ENCODE results near the gene TDRD6.
A peak's percentile ranks its signal among the peaks of the same experiment; 100 is the strongest.
"Not testable (repeated sequence)": the region's sequence is repeated elsewhere in the genome, so short reads cannot be mapped to it uniquely, and the experiment has no call there.

Gene TDRD6

DNA sequence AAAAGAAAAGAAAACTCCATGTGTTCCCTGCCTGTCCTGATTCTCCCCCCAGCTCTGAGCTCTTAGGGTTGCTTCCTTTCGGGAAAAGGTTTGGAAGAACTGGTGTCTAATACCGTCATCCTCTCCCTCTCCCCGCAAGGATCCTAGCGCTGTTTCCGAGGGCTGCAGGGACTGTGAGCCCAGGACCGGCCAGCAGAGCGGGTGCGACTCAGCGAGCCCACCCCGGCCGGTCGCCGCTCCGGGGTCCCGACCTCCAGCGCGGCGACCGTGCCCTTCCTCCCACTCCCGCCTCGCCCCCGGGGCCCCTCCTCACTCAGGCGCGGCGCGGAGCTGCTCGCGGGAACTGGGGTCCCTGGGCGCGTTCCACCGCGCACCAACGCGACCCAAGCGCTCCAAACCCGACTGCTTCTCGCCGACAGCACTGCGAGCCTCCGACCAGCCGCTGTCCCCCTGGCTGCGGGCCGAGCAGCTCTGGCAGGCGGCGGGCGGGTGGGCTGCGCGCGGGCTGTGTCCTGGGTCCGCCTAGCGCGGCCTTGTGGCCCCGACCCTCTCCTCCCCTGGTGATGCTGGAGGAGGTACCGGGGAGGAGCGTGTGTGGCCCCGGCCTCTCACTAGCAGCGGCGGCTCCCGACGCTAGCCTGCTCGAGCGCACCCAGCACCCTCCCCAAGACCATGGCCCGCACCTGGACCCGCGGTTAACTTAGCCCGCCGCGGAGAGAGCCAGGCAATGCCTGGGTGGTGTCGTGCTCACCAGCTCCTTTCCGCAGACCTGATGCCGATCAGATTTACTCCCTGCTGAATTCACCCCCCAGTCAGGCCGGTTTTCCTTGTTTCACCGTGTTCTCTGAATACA is 47.4 kb downstream of the TDRD6 start, which contains the start of gene PLA2G7:
Gene PLA2G7, minus strand, starts transcription at position 509 of the 853 bp plus-strand sequence. CDS start 12,484 bp downstream, outside the sequence.
- Histone ChIP-seq H3K27me3 (ENCODE audit: control insufficient read depth, insufficient read depth, low read length) (peaks cover 4% of the 10 kb centered on the region), H3K36me3 (ENCODE audit: control insufficient read depth, insufficient read depth, low read length) (no peaks in the 10 kb centered on the region), H3K4me3 (ENCODE audit: low read length) (peak within 1 kb of the TSS; percentile 67), H3K27ac (ENCODE audit: low read depth, low read length) (no peak within 1 kb of the TSS), H3K9ac (ENCODE audit: low read length) (no peak within 1 kb of the TSS), H3K4me1 (ENCODE audit: control insufficient read depth, insufficient read depth, low read length) (no peaks in the 10 kb centered on the region)

DNA sequence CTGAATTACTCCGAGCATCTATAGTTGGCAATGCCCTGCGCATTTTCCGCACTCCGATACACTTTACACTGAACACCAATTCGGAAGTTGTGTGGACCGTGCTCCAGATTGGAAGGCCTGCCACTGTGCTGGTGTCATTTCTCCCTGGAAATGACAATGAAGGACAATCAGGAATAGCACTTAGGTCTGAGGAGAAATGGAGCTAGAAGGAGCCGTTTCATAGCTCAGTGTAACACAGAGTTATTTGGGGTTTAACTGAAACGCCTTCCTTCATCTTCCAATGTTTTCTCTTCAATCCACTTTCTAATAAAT is 48.0 kb downstream of the TDRD6 start:
- peak overlapping the region; percentile 67 for H3K4me3 ChIP-seq (ENCODE audit: low read length)
- peaks cover 4% of the 10 kb centered on the region for H3K27me3 ChIP-seq (ENCODE audit: control insufficient read depth, insufficient read depth, low read length)
- H3K36me3 ChIP-seq (ENCODE audit: control insufficient read depth, insufficient read depth, low read length): no peaks in the 10 kb centered on the region
- H3K9ac ChIP-seq (ENCODE audit: low read length): no peak overlapping the region
- H3K4me1 ChIP-seq (ENCODE audit: control insufficient read depth, insufficient read depth, low read length): no peaks in the 10 kb centered on the region
- H3K27ac ChIP-seq (ENCODE audit: low read depth, low read length): no peak overlapping the region

DNA sequence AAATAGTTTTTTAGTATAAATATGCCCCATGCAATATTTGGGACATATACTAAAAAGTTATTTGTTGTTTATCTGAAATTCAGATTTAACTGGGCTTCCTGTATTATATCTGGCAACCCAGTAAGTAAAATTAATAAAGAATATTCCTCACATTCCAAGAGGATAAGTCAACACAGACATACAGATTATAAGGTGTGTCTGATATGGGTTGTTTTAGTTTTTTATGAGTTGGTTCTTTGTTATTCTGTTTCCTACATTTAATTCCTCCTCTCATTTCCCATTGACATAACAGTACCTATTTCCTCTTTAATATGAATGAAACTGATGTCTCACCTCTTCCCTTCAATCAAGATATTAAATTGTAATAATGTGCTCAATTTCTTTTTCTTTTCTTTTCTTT is 49.2 kb downstream of the TDRD6 start:
- no peak overlapping the region for H3K9ac ChIP-seq (ENCODE audit: low read length)
- no peak overlapping the region for H3K4me3 ChIP-seq (ENCODE audit: low read length)
- no peaks in the 10 kb centered on the region for H3K36me3 ChIP-seq (ENCODE audit: control insufficient read depth, insufficient read depth, low read length)
- peaks cover 4% of the 10 kb centered on the region for H3K27me3 ChIP-seq (ENCODE audit: control insufficient read depth, insufficient read depth, low read length)
- no peaks in the 10 kb centered on the region for H3K4me1 ChIP-seq (ENCODE audit: control insufficient read depth, insufficient read depth, low read length)
- no peak overlapping the region for H3K27ac ChIP-seq (ENCODE audit: low read depth, low read length)

DNA sequence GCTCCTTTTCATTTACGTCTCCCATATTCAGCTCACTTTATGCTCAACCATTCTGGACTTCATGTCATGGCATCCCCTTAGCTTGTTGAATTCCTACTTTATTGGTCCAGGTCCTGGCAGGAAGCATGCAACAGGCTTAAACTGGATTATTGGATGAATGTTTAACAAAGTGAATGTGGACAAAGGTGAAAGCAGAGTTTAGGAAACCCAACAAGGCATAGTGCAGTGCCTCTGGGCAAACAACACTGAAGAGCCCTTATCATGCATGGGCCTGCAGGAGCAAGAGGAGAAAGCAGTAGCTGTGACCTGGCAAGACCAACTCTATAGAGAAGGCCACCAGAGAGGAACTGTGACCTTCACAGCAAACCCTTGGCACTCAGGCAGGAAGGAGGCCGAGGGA is 53.8 kb downstream of the TDRD6 start:
- no peak overlapping the region for H3K9ac ChIP-seq (ENCODE audit: low read length)
- no peaks in the 10 kb centered on the region for H3K36me3 ChIP-seq (ENCODE audit: control insufficient read depth, insufficient read depth, low read length)
- no peaks in the 10 kb centered on the region for H3K27me3 ChIP-seq (ENCODE audit: control insufficient read depth, insufficient read depth, low read length)
- H3K4me3 ChIP-seq (ENCODE audit: low read length): no peak overlapping the region
- no peaks in the 10 kb centered on the region for H3K4me1 ChIP-seq (ENCODE audit: control insufficient read depth, insufficient read depth, low read length)
- H3K27ac ChIP-seq (ENCODE audit: low read depth, low read length): no peak overlapping the region

DNA sequence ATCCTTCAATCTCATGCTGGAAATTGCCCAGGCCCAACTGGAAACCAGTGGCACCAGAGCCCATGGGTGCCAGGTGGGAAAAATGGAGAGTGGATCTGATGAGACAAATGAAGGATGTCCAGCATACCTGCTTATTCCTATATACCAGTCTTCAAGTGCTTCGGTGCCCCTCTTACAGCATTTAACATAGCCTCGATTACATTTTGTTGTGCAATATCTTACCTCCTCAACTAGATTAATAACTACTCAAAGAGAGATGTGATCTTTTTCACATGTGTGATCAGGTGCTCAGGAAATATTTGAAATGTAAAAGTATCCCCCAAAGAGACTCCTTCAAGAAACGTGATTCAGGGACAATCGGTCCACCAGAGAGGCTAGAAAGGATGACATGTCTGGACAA is 54.2 kb downstream of the TDRD6 start:
- Histone ChIP-seq H3K27me3 (ENCODE audit: control insufficient read depth, insufficient read depth, low read length) (no peaks in the 10 kb centered on the region), H3K4me1 (ENCODE audit: control insufficient read depth, insufficient read depth, low read length) (no peaks in the 10 kb centered on the region), H3K36me3 (ENCODE audit: control insufficient read depth, insufficient read depth, low read length) (no peaks in the 10 kb centered on the region), H3K9ac (ENCODE audit: low read length) (no peak overlapping the region), H3K27ac (ENCODE audit: low read depth, low read length) (no peak overlapping the region), H3K4me3 (ENCODE audit: low read length) (no peak overlapping the region)

DNA sequence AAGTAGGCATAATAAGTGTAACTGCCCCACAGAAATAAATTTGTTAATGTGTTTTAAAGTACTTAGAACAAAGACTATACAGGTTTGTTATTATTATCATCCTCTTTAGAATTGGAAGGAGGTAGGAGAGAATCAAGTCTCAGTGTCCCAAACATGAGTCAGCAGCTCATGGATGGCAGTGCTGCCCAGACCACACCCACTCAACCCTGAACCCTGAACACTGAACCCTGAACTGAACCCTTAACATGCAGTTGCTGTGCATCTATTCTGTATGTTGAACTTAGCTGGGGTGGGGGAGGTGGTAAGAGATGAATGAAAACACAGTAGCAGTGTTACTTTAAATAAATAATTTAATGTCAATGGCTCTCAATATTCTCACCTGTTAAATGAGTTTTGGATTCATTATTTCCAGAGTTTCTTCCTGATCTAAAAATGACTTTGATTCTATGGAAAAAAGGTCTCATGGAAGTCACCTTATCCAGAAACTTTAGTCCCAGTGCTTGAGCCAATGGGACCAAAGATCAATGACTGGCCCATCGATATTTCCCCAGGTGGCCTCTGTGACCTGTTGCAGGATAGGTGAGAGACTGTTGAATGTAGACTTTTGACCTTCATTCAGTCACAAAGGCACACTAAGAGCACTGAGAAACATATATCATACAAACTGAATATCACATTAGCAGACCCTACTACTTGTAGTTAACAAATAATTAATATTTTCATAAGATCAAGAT is 55.9 kb downstream of the TDRD6 start:
- Histone ChIP-seq H3K27ac (ENCODE audit: low read depth, low read length) (no peak overlapping the region), H3K36me3 (ENCODE audit: control insufficient read depth, insufficient read depth, low read length) (no peaks in the 10 kb centered on the region), H3K27me3 (ENCODE audit: control insufficient read depth, insufficient read depth, low read length) (no peaks in the 10 kb centered on the region), H3K4me3 (ENCODE audit: low read length) (no peak overlapping the region), H3K9ac (ENCODE audit: low read length) (no peak overlapping the region), H3K4me1 (ENCODE audit: control insufficient read depth, insufficient read depth, low read length) (no peaks in the 10 kb centered on the region)

DNA sequence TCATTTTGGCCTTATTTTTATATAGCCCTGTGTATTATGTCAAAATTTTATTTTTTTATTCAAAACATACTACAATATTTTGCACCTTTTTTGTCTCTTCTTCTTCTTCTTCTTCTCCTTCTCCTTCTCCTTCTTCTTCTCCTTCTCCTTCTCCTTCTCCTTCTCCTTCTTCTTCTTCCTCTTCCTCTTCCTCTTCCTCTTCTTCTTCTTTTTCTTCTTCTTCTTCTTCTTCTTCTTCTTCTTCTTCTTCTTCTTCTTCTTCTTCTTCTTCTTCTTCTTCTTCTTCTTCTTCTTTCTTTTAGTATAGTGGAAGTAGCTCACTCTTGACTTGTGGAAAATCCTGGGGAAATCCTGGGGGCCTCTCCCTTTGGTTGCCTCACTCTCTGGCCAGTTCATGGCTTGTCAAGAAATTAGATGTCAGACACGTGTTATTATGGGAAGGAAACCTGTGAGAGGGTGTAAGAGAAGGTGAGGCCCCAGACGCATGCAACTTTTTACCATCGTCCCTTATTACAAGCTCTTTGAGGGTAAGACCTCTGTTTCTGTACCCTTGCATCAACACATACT is 56.6 kb downstream of the TDRD6 start:
- H3K4me1 ChIP-seq (ENCODE audit: control insufficient read depth, insufficient read depth, low read length); H3K4me3 ChIP-seq (ENCODE audit: low read length); H3K27me3 ChIP-seq (ENCODE audit: control insufficient read depth, insufficient read depth, low read length); H3K9ac ChIP-seq (ENCODE audit: low read length); H3K27ac ChIP-seq (ENCODE audit: low read depth, low read length); H3K36me3 ChIP-seq (ENCODE audit: control insufficient read depth, insufficient read depth, low read length): not testable (repeated sequence)

DNA sequence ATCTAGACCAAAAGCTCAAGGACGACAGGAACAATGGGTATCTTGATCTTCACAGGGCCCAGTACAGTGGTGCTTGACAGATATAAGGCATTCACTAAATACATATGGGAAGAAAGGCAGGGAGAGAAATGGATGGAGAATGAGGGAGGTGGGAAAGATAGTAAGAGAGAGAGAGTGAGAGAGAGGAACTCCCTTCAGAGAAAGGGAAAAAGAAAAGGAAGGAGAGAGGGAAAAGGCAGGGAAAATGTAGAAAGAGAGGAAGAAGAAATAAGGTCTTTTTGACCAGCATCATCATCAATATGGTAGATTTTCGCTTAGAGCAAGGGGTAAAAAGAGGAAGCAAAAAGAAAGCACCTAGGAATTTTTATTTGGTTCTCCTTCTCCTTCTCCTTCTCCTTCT is 58.3 kb downstream of the TDRD6 start:
- no peaks in the 10 kb centered on the region for H3K27me3 ChIP-seq (ENCODE audit: control insufficient read depth, insufficient read depth, low read length)
- H3K4me1 ChIP-seq (ENCODE audit: control insufficient read depth, insufficient read depth, low read length): no peaks in the 10 kb centered on the region
- no peaks in the 10 kb centered on the region for H3K36me3 ChIP-seq (ENCODE audit: control insufficient read depth, insufficient read depth, low read length)
- no peak overlapping the region for H3K9ac ChIP-seq (ENCODE audit: low read length)
- no peak overlapping the region for H3K4me3 ChIP-seq (ENCODE audit: low read length)
- H3K27ac ChIP-seq (ENCODE audit: low read depth, low read length): no peak overlapping the region

DNA sequence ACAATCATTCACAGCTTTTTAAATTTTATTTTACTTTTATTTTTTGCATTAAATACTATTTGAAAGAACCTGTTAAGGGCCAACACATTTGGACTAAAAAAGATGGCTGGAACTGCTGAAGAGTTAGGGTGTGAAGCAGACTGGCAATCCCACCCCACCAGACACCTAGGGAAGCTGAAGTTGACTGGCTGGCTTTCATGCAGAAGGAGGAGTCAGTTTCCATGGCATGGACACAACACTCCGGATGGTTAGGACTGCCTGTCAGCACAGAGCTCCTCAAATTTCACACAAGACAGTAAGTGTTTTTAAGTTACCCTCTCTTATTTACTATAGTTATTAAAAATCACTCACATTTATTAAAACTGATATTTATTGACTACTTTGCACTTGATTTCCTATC is 59.0 kb downstream of the TDRD6 start, which contains the start of gene ANKRD66:
Gene ANKRD66, plus strand, starts transcription at position 238 of the 400 bp plus-strand sequence. CDS start 5,016 bp downstream, outside the sequence.
- H3K4me3 ChIP-seq (ENCODE audit: low read length): no peak within 1 kb of the TSS
- no peaks in the 10 kb centered on the region for H3K27me3 ChIP-seq (ENCODE audit: control insufficient read depth, insufficient read depth, low read length)
- no peaks in the 10 kb centered on the region for H3K36me3 ChIP-seq (ENCODE audit: control insufficient read depth, insufficient read depth, low read length)
- no peak within 1 kb of the TSS for H3K9ac ChIP-seq (ENCODE audit: low read length)
- H3K4me1 ChIP-seq (ENCODE audit: control insufficient read depth, insufficient read depth, low read length): no peaks in the 10 kb centered on the region
- H3K27ac ChIP-seq (ENCODE audit: low read depth, low read length): no peak within 1 kb of the TSS

DNA sequence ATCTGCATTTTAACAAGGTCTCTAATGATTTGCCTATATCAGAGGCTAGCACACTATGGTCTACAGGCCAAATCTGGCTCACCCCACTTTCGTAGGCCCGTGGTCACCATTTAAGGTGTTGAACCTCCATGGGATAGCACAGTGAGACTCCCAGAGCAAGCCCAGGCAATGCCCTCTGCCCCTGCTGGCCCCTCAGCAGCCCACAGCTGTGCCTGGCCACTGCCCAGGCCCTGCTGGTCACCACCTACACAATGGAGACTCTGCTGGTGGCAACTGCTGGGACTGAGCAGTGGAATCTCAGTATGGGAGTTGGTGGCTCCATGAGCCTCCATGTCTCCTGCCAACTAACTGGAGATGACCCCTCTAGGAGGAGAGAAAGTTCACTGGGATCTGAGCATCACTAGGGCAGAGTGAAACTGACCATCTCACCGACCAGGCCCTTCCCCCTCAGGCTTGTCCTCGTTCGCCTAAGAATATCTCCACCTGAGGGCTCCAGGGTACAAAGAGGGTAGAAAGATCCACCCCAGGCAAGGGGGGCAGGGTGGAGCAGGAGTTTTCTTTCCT is 61.3 kb downstream of the TDRD6 start:
- no peak overlapping the region for H3K9ac ChIP-seq (ENCODE audit: low read length)
- H3K27me3 ChIP-seq (ENCODE audit: control insufficient read depth, insufficient read depth, low read length): no peaks in the 10 kb centered on the region
- no peaks in the 10 kb centered on the region for H3K4me1 ChIP-seq (ENCODE audit: control insufficient read depth, insufficient read depth, low read length)
- H3K4me3 ChIP-seq (ENCODE audit: low read length): no peak overlapping the region
- H3K27ac ChIP-seq (ENCODE audit: low read depth, low read length): no peak overlapping the region
- H3K36me3 ChIP-seq (ENCODE audit: control insufficient read depth, insufficient read depth, low read length): no peaks in the 10 kb centered on the region

DNA sequence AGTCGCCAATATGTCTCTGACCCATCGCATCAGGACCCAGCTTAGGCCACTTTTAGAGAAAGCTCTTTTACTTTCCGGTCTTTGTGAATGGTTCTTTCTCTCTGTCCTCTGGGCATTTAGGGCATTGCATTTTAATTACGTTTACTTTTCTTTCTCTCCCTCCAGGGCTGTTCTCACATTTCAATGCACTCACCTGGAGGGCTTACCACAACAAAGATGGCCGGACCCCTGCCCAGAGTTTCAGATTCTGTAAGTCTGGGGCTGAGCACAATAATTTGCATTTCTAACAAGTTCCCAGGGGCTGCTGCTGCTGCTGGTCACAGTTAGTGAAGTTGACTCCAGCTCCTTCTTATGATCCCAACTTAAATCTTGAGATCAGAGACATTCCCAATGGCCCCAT is 62.0 kb downstream of the TDRD6 start:
- no peaks in the 10 kb centered on the region for H3K36me3 ChIP-seq (ENCODE audit: control insufficient read depth, insufficient read depth, low read length)
- H3K4me1 ChIP-seq (ENCODE audit: control insufficient read depth, insufficient read depth, low read length): no peaks in the 10 kb centered on the region
- no peaks in the 10 kb centered on the region for H3K27me3 ChIP-seq (ENCODE audit: control insufficient read depth, insufficient read depth, low read length)
- no peak overlapping the region for H3K9ac ChIP-seq (ENCODE audit: low read length)
- H3K27ac ChIP-seq (ENCODE audit: low read depth, low read length): no peak overlapping the region
- no peak overlapping the region for H3K4me3 ChIP-seq (ENCODE audit: low read length)

DNA sequence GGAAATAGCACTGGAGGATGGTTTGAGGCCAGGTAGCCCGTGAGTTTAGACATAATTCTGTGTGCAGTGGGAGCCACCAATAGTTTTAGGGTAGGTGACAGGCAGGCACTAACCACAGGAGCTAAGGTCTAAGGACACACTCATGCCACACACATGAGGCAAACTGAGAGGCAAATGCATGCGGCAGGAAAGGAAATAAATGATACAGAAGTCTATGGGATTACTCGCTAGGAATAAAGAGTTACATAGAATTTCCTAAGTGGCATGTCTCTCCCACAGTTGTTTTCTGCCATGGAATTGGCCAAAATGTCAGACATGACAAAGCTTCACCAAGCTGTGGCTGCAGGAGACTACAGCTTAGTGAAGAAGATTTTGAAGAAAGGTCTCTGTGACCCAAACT is 64.0 kb downstream of the TDRD6 start:
- Histone ChIP-seq H3K4me3 (ENCODE audit: low read length) (no peak overlapping the region), H3K27ac (ENCODE audit: low read depth, low read length) (no peak overlapping the region), H3K9ac (ENCODE audit: low read length) (no peak overlapping the region), H3K27me3 (ENCODE audit: control insufficient read depth, insufficient read depth, low read length) (no peaks in the 10 kb centered on the region), H3K4me1 (ENCODE audit: control insufficient read depth, insufficient read depth, low read length) (no peaks in the 10 kb centered on the region), H3K36me3 (ENCODE audit: control insufficient read depth, insufficient read depth, low read length) (no peaks in the 10 kb centered on the region)
